HG03039 (cell line): Measurements from ENCODE around the gene BIVM.

Source experiments
- ATAC-seq: cut with Tn5 transposase; IDR thresholded peaks from one replicate; pipeline ENCODE4 v1.9.1; 2021; ENCODE audit warnings: mild to moderate bottlenecking, moderate library complexity; ENCODE audit not compliant: unreplicated experiment

The BIVM gene

GRCh38 chr13:102878481-102878880 is 79.6 kb downstream of the BIVM start:
- ATAC-seq = no peak

GRCh38 chr13:102879793-102880499 is 81.0 kb downstream of the BIVM start:
- no peak for ATAC-seq

DNA sequence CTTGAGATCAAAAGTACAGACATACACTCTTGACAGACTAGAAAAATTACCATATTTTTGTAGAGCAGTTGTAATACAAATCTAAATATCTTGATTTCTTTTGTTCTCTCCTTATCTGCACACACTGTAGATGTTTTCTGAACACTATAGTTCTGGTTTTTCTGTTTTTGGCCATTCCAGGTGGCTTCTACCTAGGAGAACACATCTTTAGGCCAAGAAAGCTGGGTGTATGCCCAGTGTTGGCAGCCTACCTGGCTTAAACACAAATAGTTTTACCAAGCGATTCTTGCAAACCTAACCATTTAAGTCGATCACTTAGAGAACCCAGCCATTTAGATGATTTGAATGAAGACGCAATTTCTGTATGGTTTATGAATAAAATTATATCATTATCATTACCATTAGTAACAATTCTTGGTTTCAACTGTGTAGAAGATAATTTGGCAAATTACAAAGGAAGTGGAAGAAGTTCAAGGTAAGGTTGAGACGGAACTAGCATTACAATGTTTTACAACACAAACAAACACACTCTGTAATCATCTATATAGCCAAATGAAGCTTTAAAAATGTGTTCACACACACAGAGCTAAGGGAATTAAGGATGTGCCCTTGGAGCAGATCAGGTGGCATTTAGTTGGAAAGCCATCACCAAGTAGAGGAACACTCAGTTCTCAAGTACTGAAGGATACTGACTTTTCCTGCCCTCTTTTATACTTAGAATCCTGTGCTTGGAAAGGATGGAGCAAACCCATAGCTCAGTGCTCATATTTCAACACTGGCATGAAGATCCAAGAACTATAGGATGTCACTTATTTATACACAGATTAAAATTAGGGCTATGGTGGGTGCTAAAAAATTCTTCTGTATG is 83.1 kb downstream of the BIVM start:
- ATAC-seq = no peak
